Activated T-cell treated with anti-CD3 and anti-CD28 coated beads for 4 hours (primary cell): Measurements from ENCODE around the gene ZC4H2.
"Not testable (repeated sequence)": the region's sequence is repeated elsewhere in the genome, so short reads cannot be mapped to it uniquely, and the experiment has no call there.

ENCODE experiments used
- DNase-seq: peaks from one replicate; pipeline ENCODE4 v3.0.0-alpha.2; 2020

ZC4H2 gene, protein sequence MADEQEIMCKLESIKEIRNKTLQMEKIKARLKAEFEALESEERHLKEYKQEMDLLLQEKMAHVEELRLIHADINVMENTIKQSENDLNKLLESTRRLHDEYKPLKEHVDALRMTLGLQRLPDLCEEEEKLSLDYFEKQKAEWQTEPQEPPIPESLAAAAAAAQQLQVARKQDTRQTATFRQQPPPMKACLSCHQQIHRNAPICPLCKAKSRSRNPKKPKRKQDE

GRCh38 chrX:64975989-64976672, at the start of gene ZC4H2:
TSS of gene ZC4H2 (minus strand) at chrX:64976450. CDS start at chrX:64976377, 73 bp downstream.
- DNase-seq, result peak; percentile 40

GRCh38 chrX:65017451-65017850, 41.2 kb upstream of the ZC4H2 start:
- DNase-seq, result no peak

DNA sequence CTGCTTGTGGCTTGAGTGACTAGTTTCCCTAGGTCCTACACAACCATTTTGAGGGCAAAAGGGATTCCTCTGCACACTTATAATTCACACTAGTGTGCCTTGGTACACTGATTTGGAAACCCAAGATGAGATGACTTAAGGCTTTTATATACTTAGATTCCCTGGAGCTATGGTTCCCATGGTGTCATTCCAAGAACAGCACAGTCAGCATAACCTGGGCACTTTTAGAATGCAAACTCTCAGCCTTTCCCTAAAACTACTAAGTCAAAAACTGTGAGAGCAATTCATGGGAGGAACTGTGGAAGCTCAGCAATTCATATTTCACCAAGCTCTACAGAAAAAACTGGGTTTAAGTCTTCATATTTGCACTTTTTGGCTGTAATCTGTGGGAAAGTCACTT, 38.0 kb upstream of the ZC4H2 start:
- DNase-seq, result no peak

GRCh38 chrX:65009459-65009858, 33.2 kb upstream of the ZC4H2 start:
- no peak for DNase-seq

DNA sequence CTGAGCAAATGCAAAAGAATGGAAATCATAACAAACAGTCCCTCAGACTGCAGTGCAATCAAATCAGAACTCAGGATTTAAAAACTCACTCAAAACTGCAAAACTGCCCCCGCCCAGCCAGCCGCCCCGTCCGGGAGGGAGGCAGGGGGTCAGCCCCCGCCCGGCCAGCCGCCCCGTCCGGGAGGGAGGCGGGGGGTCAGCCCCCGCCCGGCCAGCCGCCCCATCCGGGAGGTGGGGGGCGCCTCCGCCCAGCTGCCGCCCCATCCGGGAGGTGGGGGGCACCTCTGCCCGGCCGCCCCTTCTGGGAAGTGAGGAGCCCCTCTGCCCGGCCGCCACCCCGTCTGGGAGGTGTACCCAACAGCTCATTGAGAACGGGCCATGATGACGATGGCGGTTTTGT, 26.0 kb upstream of the ZC4H2 start:
- not testable (repeated sequence) for DNase-seq

- no peak for DNase-seq
Observed at GRCh38 chrX:64996805-64997204, 20.6 kb upstream of the ZC4H2 start.

DNA sequence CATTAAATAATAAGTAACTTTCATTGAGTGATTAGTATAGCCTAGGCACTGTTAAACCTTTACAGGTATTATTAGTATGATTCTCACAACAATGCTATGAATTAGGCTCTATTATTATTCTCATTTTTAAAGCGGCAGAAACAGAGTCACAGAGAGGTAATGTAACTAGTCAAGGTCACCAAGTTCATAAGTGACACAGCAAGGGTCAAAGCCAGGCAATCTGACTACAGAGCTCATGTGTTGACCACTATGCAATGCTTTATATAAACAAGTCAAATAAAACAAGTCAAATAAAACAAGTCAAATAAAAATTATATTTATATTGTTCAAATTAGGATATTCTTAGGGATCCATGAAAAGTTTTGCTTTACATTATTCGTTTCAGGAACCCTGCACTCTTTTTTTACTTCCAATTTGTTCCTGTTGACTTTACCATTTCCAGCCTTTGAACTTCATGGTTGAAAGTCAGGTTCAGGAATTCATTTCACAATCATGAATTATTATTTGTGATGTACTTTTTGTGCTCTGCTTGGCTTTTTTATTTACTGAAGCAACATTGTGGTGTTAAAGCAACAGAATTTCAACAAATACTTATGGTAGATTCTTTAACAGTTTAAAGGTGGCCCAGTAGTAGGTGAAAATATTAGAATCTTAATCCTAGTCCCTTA, 18.0 kb upstream of the ZC4H2 start:
- DNase-seq, result no peak

DNA sequence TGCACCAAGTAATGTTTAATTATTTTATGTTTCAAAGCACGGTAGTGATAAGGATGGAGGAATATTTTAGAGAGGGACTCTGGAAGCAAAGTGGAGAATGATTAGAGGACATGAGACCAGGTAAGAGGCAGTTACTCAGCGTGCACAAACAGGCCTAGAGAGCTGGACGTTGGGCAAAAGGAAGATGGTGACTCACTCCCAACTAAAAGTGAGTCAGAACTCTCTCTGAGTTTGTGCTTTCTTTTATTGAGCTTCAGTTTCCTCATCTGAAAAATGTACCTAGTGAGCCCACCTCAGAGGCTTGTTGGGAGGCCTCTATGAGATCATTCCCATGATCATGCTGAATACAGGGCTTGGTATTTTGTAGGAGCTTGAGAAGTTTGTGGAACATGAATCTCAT, 1.6 kb upstream of the ZC4H2 start:
- DNase-seq, result no peak

DNA sequence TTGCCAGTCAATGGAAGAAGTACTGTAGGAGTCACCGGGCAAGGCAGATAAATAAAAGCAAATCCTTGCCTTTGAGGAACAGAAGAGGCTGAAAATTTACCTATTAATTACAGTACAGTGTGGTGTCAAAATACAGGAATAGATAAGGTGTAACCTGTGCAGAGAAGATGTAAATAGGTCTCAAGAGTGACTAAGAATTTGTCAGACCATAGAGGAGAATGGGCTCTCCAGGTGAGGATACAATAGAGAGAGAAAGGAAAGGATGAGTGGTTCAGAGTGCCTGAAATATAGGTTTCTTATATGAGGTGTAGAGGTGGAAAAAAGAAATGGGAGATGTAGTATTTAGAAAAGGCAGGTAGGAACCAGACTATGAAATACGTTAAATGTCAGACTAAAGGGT, 801 bp upstream of the ZC4H2 start:
- no peak for DNase-seq

GRCh38 chrX:64976673-64977040, 407 bp upstream of the ZC4H2 start:
- no peak for DNase-seq

DNA sequence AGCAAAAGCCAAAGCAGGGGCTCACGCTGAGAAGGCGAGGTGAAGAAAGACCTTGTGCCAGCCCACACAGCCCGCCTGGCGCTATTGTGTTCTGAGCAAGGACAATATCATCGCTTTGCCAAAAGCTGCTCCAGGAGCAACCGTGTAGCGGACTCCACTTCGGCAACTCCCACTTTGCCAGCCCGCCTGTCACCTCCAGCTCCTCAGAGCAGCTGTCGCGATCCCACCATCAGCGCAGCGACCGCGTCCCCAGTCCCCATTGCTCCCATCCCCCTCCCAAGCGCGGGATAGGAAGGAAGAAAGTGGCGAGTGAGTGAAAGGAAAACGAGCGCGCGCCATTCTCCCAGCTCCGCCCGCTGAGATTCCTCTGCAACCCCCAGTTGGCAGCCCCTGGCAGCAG, 759 bp downstream of the ZC4H2 start:
- DNase-seq, result peak; percentile 0

DNA sequence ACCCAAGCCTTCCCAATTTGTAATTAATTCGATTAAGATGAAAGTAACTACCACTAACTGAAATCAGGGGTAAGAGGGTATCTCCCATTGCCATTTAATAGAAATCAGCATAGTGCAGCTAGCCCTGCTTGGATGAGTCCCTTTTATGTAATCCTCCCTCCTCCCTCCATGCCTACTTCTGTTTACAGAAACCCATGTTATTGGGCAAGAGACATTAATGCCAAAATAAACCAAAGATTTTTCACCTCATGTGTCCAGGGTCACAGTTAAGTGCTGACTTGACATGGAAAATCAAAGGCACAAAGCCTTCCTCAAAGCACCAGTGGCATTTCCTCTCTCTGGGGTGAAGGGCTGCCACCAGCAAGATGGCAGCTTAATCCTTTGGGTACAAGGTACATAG, 50.8 kb downstream of the ZC4H2 start:
- DNase-seq, result no peak

DNA sequence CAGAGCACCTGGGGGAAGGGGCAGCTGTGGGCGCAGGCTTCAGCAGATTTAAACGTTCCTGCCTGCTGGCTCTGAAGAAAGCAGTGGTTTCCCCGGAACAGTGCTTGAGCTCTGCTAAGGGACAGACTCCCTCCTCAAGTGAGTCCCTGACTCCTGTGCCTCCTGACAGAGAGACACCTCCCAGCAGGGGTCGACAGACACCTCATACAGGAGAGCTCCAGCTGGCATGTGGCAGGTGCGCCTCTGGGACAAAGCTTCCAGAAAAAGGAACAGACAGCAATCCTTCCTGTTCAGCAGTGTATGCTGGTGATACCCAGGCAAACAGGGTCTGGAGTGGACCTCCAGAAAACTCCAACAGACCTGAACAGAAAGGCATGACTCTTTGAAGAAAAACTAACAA, 68.1 kb downstream of the ZC4H2 start:
- DNase-seq, result no peak

DNA sequence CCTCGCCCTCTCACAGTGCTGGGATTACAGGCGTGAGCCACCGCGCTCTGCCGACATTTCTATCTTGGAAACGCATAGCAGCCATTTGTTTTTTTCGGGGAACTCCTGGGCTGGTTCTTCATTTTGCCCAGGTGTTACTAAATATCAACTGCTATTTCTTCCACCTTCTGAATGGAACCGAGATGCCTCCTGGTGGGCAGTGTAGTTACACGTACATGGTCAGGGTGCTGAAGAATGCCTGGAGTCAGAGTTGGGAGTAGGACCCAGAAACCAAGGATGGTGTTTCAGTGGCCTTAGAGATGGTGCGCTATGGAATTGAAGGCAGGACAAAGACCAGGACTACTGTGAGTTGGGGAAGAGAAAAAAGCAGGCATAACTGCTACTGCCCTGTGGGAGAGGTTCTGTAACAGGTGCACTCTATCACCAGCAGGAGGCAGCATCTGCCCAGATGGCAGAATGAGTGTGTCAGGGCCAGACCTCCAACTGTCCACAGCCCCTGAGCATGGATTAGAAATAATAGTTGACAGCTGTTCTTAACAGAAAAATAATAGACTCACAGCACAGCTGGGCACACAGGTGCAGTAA, 81.7 kb downstream of the ZC4H2 start:
- DNase-seq, result no peak

GRCh38 chrX:64885850-64886249, 90.4 kb downstream of the ZC4H2 start:
- DNase-seq, result no peak

DNA sequence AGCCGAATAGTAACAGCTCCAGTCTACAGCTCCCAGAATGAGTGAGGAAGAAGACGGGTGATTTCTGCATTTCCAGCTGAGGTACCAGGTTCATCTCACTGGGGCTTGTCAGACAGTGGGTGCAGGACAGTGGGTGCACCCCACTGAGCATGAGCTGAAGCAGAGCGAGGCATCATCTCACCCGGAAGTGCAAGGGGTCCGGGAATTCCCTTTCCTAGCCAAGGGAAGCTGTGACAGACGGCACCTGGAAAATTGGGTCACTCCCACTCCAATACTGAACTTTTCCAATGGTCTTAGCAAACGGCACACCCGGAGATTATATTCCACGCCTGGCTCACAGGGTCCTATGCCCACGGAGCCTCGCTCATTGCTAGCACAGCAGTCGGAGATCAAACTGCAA, 97.5 kb downstream of the ZC4H2 start:
- not testable (repeated sequence) for DNase-seq

GRCh38 chrX:64867217-64867616, 109.0 kb downstream of the ZC4H2 start:
- no peak for DNase-seq
